ENCODE measurements around the gene NCAM1.

NCAM1 gene

DNA sequence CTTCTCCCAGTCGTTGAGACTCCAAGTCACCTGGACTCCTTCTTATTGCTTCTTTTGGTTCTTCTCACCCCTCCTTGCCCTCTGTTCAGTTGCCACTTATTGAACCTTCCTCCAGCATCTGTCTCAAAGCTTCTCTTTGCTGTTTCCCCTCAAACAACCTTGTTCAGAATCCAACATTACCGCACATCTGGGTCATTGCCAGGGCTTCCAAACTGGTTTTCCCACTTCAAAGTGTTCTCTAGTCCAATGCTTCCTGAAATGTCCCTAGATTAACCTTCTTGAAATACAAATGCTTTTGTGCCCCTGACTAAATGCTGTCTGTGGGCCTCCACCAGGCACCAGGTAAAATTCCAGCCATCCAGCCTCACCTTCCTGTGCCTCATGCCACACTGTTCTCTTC is 252.3 kb downstream of the NCAM1 start:
- no peak for DNase-seq

- DNase-seq, result no peak
These were observed 261.0 kb downstream of the NCAM1 start for GRCh38 chr11:113222241-113222640.

GRCh38 chr11:113234888-113235287 is 273.7 kb downstream of the NCAM1 start:
- DNase-seq, result no peak

- DNase-seq, result no peak
These were observed 276.0 kb downstream of the NCAM1 start for GRCh38 chr11:113237261-113237660.

DNA sequence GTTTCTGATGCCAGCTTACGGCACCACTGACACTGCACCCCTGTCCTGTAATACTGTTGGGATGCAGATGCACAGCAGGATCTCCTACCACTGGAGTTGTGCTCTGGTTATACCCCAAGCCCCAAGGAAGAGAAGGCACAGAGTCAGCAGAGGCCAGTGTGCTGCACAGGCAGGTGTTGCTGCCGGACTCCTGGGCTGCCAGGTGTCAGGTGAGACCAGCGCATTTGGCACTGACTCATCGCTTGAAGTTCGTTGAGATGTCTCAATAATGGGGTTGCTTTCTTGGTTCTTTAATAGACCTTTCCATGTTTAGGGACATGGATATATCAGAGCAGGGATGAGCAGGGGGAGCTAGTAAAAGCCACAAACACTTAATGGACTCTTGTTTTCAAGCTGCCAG is 277.5 kb downstream of the NCAM1 start:
- no peak for DNase-seq

DNA sequence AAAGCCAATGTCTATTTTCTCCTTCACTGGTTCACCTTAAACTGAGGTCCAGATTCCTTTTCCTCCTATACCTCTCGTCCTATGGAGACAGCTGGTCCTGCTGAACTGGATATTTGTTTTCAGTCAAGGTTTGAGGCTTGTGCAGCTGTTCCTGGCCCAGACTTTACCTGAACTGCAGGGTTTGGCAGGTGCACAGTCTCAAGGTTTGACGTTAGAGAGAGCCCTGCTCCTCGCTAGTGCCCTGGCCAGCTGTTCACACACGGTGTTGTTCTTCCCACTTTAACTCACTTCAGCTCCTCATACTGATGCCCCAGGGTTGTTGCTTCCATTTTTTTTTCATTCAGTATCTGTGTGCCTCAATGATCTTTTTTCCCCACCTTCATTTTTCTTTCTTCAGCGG is 279.2 kb downstream of the NCAM1 start:
- DNase-seq, result peak; percentile 87

GRCh38 chr11:113240790-113241635 is 279.8 kb downstream of the NCAM1 start:
- DNase-seq, result peak; percentile 72

DNA sequence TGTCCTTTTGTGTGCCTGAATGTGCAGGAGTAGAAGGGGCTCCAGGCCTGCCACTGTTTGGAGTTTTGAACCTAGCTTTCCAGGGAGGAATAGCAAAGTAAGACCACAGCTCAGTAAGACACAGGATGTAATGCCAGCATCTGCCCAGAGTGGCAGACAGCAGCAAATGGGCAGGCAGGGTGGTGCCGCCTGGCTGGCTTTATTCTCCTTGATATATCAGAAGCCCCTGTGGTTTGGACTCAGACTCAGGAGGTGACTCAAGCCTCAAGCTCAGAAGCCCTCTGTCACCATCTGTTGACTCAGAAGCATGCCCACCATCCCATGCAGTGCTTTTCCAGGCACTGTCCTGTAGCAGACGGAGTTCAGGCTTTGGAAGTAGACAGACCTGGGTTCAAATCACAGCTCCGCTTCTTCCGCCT is 280.4 kb downstream of the NCAM1 start:
- DNase-seq, result peak; percentile 40

GRCh38 chr11:113242060-113242459 is 280.8 kb downstream of the NCAM1 start:
- no peak for DNase-seq

- no peak for DNase-seq
These were observed 281.7 kb downstream of the NCAM1 start for GRCh38 chr11:113242767-113243397.

GRCh38 chr11:113243696-113244095 is 282.5 kb downstream of the NCAM1 start:
- DNase-seq, result no peak

DNA sequence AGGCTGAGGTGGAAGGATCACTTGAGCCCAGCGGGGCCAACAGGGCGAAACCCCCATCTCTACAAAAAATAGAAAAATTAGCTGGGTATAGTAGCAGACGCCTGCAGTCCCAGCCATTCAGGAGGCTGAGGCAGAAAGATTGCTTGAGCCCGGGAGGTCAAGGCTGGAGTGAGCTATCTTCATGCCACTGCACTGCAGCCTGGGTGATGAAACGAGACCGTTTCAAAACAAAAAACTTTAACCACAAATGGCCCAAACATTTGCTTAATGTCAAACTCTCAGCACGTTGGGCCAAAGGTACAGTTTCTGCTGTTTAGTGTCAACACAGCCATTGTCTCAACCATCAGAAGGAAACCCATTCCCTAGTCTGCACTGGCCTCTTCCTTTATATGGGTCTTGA is 284.0 kb downstream of the NCAM1 start:
- no peak for DNase-seq

GRCh38 chr11:113247221-113247620 is 286.0 kb downstream of the NCAM1 start:
- no peak for DNase-seq

DNA sequence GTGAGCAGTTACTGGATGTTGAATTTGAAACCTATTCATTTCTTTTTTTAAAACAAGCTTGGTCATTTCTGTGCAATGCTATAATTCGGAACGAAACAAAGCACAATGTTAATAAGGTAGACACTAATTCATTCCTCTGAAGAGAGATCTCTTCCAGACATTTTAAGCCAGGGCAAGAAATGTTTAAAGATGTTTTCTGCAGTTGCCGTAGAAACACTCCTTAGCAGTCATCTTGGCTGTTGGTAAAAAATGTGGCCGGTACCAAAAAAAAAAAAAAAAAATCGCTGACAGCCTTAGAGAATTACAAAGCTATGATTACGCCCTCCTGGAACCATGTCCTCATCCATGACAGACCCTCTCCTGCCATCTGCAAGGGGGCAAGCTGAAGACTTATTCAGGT is 286.7 kb downstream of the NCAM1 start:
- no peak for DNase-seq

GRCh38 chr11:113248702-113249490 is 287.7 kb downstream of the NCAM1 start:
- DNase-seq, result no peak

DNA sequence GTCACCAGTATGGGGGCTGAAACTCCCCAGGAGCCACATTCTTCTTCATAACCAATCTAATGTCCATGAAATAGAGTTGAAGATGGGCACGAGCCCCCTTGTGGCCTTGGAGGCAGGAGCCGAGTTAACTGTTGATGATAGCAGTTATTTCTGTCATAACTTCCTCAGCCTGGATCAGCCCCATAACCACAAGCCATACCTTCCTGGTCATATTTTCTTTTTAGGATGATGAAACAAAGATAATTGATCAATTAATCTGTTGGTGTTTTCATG is 288.2 kb downstream of the NCAM1 start:
- DNase-seq, result peak; percentile 11

DNA sequence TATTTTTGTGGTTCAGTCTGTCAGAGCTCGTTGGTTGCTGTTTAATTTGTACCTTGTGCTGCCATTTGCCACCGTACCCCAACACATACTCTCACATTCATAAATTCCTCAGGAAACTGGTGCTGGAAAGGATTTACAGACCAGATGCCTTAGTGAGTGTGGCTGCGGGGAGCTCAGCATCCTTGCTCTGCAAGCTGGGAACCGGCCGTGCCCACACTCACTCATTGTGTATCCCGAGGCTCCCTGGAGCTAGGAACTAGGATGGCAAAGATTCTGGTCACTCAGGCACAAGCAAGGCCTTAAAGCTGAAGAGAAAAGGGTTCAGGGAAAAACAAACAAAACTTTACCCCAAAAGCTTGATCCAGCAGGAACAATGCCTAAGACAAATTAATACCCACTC is 288.6 kb downstream of the NCAM1 start:
- no peak for DNase-seq

- no peak for DNase-seq
These were observed 290.1 kb downstream of the NCAM1 start for GRCh38 chr11:113251281-113251680.

- no peak for DNase-seq
These were observed 292.2 kb downstream of the NCAM1 start for GRCh38 chr11:113253406-113253805.

DNA sequence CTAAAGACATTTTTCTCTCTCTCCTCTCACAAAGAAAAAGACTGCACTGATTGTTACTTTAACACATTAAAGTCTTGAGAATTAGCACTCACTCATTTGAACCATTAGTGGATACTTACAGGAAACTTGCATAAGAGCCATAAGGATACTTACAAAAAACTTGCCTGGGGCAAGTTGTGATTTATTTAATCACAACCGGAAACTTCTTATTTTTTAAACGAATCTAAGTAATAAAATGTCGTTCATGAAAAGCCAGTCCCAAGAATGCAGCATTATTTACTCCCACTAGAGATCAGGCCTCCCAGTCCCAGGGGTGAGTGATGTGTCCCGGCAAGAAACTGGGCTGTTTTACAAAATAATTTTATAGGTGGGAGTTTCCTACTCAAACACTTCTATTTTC is 293.9 kb downstream of the NCAM1 start:
- DNase-seq, result no peak

- DNase-seq, result no peak
These were observed 294.5 kb downstream of the NCAM1 start for GRCh38 chr11:113255741-113256140.

GRCh38 chr11:113256431-113257202 is 295.4 kb downstream of the NCAM1 start:
- DNase-seq, result no peak

- DNase-seq, result no peak
These were observed 298.8 kb downstream of the NCAM1 start for GRCh38 chr11:113260096-113260425.
